Measurements from ENCODE around the gene CDS2. TPM values are rescaled to one million over a fixed set of nuclear protein-coding genes. Genes with fewer than 3 reads are reported as not detected.

The CDS2 gene
- total RNA-seq, 6 experiments from 2014 or later: 13.7 to 42.3 (median 31.6) TPM

GRCh38 chr20:5230544-5230943 lies 103.7 kb downstream of the CDS2 start:
- DNase-seq (no peak), ATAC-seq (no peak)
- Histone ChIP-seq H3K27ac (no peak overlapping the region), H3K36me3 (no peaks in the 10 kb centered on the region), H3K27me3 (no peaks in the 10 kb centered on the region), H3K9me3 (no peaks in the 10 kb centered on the region), H3K4me3 (no peak overlapping the region), H3K4me1 (peaks cover 0 to 24% (median 5%) of the 10 kb centered on the region in 4 donors)
- 39% methylated on average over 4 of the region's 4 CpGs for WGBS (ENCODE audit: insufficient coverage, low coverage, low lambda C conversion rate, missing lambda C conversion rate)
- TF ChIP-seq, protein P1, sequence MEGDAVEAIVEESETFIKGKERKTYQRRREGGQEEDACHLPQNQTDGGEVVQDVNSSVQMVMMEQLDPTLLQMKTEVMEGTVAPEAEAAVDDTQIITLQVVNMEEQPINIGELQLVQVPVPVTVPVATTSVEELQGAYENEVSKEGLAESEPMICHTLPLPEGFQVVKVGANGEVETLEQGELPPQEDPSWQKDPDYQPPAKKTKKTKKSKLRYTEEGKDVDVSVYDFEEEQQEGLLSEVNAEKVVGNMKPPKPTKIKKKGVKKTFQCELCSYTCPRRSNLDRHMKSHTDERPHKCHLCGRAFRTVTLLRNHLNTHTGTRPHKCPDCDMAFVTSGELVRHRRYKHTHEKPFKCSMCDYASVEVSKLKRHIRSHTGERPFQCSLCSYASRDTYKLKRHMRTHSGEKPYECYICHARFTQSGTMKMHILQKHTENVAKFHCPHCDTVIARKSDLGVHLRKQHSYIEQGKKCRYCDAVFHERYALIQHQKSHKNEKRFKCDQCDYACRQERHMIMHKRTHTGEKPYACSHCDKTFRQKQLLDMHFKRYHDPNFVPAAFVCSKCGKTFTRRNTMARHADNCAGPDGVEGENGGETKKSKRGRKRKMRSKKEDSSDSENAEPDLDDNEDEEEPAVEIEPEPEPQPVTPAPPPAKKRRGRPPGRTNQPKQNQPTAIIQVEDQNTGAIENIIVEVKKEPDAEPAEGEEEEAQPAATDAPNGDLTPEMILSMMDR (IDR thresholded peaks at IDR 0.05): no peak
- TF ChIP-seq POLR2A (IDR thresholded peaks at IDR 0.05): no peak
- intact Hi-C loops (cut with DNase I): no loop called here

- no peaks in the 10 kb centered on the region for H3K36me3 ChIP-seq
- intact Hi-C loops (cut with DNase I): no loop called here
- no peaks in the 10 kb centered on the region for H3K9me3 ChIP-seq
- ATAC-seq (peak; percentile 66 to 86 (median 74)), DNase-seq (no peak)
- H3K4me3 ChIP-seq: no peak overlapping the region
- 14% methylated on average over 1 of the region's 1 CpG for WGBS (ENCODE audit: insufficient coverage, low coverage, low lambda C conversion rate, missing lambda C conversion rate)
- no peak overlapping the region for H3K27ac ChIP-seq
- TF ChIP-seq, protein P1 (IDR thresholded peaks at IDR 0.05): no peak
- no peak for TF ChIP-seq POLR2A (IDR thresholded peaks at IDR 0.05)
- H3K4me1 ChIP-seq: peaks cover 0 to 24% (median 5%) of the 10 kb centered on the region in 4 donors
- H3K27me3 ChIP-seq: no peaks in the 10 kb centered on the region
Observed at GRCh38 chr20:5234158-5234557, 107.3 kb downstream of the CDS2 start.

DNA sequence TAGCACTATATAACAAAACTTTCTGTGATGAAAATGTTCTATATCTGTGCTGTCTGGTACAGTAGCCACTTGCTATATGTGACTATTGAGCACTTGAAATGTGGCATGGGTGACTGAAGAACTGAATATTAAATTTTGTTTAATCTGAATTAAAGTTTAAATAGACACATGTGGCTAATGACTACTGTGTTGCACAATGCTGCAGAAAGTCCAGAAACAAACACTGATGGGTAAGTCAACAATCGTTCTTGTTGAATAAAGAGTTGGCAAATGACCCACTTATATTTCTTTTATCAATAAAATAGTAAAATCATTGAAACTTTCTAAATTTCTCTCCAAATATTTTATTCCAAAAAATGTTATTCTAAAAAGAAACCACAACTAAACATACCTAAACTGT lies 108.2 kb downstream of the CDS2 start:
- H3K9me3 ChIP-seq: no peaks in the 10 kb centered on the region
- peak; percentile 44 to 82 (median 70) for ATAC-seq
- 19% methylated on average over 1 of the region's 1 CpG for WGBS (ENCODE audit: insufficient coverage, low coverage, low lambda C conversion rate, missing lambda C conversion rate)

More for the DNA sequence above, 108.2 kb downstream of the CDS2 start:
- no peak for TF ChIP-seq POLR2A (IDR thresholded peaks at IDR 0.05)
- TF ChIP-seq, protein P1 (IDR thresholded peaks at IDR 0.05): no peak
- Histone ChIP-seq H3K27me3 (no peaks in the 10 kb centered on the region), H3K4me3 (no peak overlapping the region), H3K27ac (no peak overlapping the region), H3K4me1 (peaks cover 0 to 24% (median 5%) of the 10 kb centered on the region in 4 donors), H3K36me3 (no peaks in the 10 kb centered on the region)
- no peak for DNase-seq
- intact Hi-C loops (cut with DNase I): no loop called here

Small RNA genes within 50 kb of the gene (small RNA-seq; reads per million reads assigned to genes)
- gene RF00019 (0 reads per million in 2 experiments), gene RF00568 (0 reads per million in 2 experiments), gene RNA5SP474 (0 reads per million in 2 experiments)

Other genes with a start within 250 kb of the CDS2 start
- gene SLC23A2, start 125.5 kb upstream of the CDS2 start, total RNA-seq: 10 to 100 TPM; 23.4 to 41.1 (median 30.5) TPM
- gene TMEM230, start 13.9 kb upstream of the CDS2 start, total RNA-seq: 10 to 100 TPM; 60.5 to 88.1 (median 71.5) TPM
- gene PCNA, start 7.0 kb upstream of the CDS2 start, total RNA-seq: 10 to 100 TPM; 14.8 to 56.1 (median 16.1) TPM
- not detected for gene PROKR2, start 189.9 kb downstream of the CDS2 start, total RNA-seq